Activated CD8-positive, alpha-beta T cell treated with anti-CD3 and anti-CD28 coated beads for 36 hours (primary cell): ENCODE measurements around the gene P3H3. TPM values are rescaled to one million over a fixed set of nuclear protein-coding genes. Genes with fewer than 3 reads are reported as not detected.
"Not testable (repeated sequence)": the region's sequence is repeated elsewhere in the genome, so short reads cannot be mapped to it uniquely, and the experiment has no call there.

Experiments
- ATAC-seq: fragments of 200-7000 bp; cut with Tn5 transposase; one replicate; pipeline ENCODE4 v1.10.0; 2021; ENCODE audit warnings: mild to moderate bottlenecking, moderate library complexity
- CTCF ChIA-PET: fragments of 350-600 bp; sonication (Branson Sonifier 250); formaldehyde crosslinking; loops from one replicate; lab custom pipeline; 2021; ENCODE audit warnings: antibody characterized with exemption; lab: Charles Lee
- POLR2A ChIA-PET: fragments of 350-600 bp; sonication (Branson Sonifier 250); formaldehyde crosslinking; loops from one replicate; lab custom pipeline; 2021; ENCODE audit warnings: antibody characterized with exemption; lab: Charles Lee
- DNase-seq: peaks from one replicate; pipeline ENCODE4 v3.0.0-alpha.2; 2020
- H3K27ac Mint-ChIP-seq: one replicate; pipeline ENCODE4 v1.8.0; 2021; ENCODE audit warnings: mild to moderate bottlenecking, mixed read lengths
- H3K27me3 Mint-ChIP-seq: one replicate; pipeline ENCODE4 v1.8.0; 2021; ENCODE audit warnings: mixed read lengths
- H3K36me3 Mint-ChIP-seq: one replicate; pipeline ENCODE4 v1.8.0; 2021; ENCODE audit warnings: low read depth, mixed read lengths
- H3K4me1 Mint-ChIP-seq: one replicate; pipeline ENCODE4 v1.8.0; 2021; ENCODE audit warnings: low read depth, mixed read lengths
- H3K4me3 Mint-ChIP-seq: one replicate; pipeline ENCODE4 v1.8.0; 2021; ENCODE audit warnings: mild to moderate bottlenecking, moderate library complexity, mixed read lengths
- H3K9me3 Mint-ChIP-seq: one replicate; pipeline ENCODE4 v1.8.0; 2021; ENCODE audit warnings: mixed read lengths
- intact Hi-C: fragments of 100-400 bp; cut with micrococcal nuclease; formaldehyde crosslinking; loops from one replicate; pipeline ENCODE4 v1.10.0; 2022
- total RNA-seq, 2 experiments: library from RNA; stranded (reverse); gene quantifications; one replicate each; pipeline ENCODE4 v1.2.3, GENCODE V29; 2021
- TF ChIP-seq, protein P1 (sequence below): fragments of 200-600 bp; IDR thresholded peaks from one replicate; pipeline ENCODE4 v1.8.0; 2022; ENCODE audit warnings: antibody characterized with exemption, mild to moderate bottlenecking

The P3H3 gene
- total RNA-seq, 2 experiments from 2014 or later, result 2.1 to 2.3 TPM

DNA sequence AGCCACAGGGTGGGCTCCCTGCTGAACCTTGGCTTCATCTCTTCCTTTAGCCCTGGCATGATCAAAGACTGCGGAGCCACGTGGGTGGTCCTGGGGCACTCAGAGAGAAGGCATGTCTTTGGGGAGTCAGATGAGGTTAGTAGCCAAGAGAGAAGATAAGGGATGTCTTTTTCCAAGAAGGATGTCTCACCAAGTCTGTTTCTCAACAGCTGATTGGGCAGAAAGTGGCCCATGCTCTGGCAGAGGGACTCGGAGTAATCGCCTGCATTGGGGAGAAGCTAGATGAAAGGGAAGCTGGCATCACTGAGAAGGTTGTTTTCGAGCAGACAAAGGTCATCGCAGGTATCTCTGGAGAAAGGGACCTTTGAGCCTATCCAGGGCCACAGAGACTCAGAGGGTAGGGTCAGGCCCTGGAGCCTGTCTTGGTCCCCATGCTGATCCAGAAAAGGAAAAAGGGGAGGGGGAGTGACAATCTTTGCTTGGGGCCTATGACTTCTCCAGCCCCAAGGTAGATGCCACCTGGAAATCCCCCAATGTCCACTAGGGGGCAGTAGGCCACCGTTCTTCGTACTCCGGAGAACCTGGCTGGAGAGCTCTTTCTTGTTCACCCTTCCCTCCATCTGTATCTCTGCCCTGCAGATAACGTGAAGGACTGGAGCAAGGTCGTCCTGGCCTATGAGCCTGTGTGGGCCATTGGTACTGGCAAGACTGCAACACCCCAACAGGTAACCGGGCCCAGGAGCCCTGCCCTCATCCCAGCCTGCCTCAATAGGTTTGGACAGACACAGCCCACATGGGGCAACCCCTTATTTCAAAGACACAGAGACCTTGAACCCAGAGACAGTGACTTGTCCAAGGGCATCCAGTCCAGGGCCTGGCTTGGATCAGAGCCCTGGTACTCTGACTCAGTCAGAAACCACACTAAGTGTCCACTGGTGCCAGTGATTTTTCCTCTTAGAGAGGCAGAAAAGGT, 41.1 kb downstream of the P3H3 start:
- POLR2A ChIA-PET, result interaction anchor here (1.1 to 13.0 kb wide), 10 partner anchors 10 to 95 kb away, joined by 3 to 218 read pairs (median 6); partner anchors contain the start of genes C12orf57, CDCA3, RNU7-1 and USP5
- H3K36me3 Mint-ChIP-seq, result peaks cover 71% of the 10 kb centered on the region
- TF ChIP-seq, protein P1, sequence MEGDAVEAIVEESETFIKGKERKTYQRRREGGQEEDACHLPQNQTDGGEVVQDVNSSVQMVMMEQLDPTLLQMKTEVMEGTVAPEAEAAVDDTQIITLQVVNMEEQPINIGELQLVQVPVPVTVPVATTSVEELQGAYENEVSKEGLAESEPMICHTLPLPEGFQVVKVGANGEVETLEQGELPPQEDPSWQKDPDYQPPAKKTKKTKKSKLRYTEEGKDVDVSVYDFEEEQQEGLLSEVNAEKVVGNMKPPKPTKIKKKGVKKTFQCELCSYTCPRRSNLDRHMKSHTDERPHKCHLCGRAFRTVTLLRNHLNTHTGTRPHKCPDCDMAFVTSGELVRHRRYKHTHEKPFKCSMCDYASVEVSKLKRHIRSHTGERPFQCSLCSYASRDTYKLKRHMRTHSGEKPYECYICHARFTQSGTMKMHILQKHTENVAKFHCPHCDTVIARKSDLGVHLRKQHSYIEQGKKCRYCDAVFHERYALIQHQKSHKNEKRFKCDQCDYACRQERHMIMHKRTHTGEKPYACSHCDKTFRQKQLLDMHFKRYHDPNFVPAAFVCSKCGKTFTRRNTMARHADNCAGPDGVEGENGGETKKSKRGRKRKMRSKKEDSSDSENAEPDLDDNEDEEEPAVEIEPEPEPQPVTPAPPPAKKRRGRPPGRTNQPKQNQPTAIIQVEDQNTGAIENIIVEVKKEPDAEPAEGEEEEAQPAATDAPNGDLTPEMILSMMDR, result peak; percentile 78

GRCh38 chr12:6870304-6870703, 42.1 kb downstream of the P3H3 start:
- peak overlapping the region; percentile 91 for H3K4me3 Mint-ChIP-seq

More for the DNA sequence above, 41.1 kb downstream of the P3H3 start:
- Mint-ChIP-seq H3K4me3 (peak overlapping the region; percentile 91), H3K27me3 (no peaks in the 10 kb centered on the region), H3K27ac (peak overlapping the region; percentile 97), H3K9me3 (no peaks in the 10 kb centered on the region), H3K4me1 (peaks cover 59% of the 10 kb centered on the region)
- CTCF ChIA-PET, result interaction anchor here (0.6 to 9.5 kb wide), 34 partner anchors 8 to 243 kb away, joined by 3 to 124 read pairs (median 4); partner anchors contain the start of genes C1RL, CDCA3, COPS7A and ENO2
- ATAC-seq, result no peak
- DNase-seq, result peak; percentile 91
- intact Hi-C loops, result no loop called here

GRCh38 chr12:6871052-6871957, 43.1 kb downstream of the P3H3 start:
- Mint-ChIP-seq H3K4me3 (peak overlapping the region; percentile 91), H3K9me3 (no peaks in the 10 kb centered on the region), H3K27ac (peak overlapping the region; percentile 89), H3K4me1 (peaks cover 53% of the 10 kb centered on the region), H3K36me3 (peaks cover 67% of the 10 kb centered on the region), H3K27me3 (no peaks in the 10 kb centered on the region)
- ATAC-seq, result peak; percentile 21
- ChIA-PET POLR2A (interaction anchor here (0.6 to 13.0 kb wide), 20 partner anchors 11 to 118 kb away, joined by 3 to 218 read pairs (median 5); partner anchors contain the start of genes C12orf57, CDCA3, LRRC23 and MLF2), CTCF (interaction anchor here (0.6 to 9.5 kb wide), 20 partner anchors 10 to 241 kb away, joined by 3 to 124 read pairs (median 7); partner anchors contain the start of genes C12orf57, CDCA3, LPAR5 and MLF2)
- peak; percentile 66 for DNase-seq
- intact Hi-C loops, result no loop called here
- TF ChIP-seq, protein P1, result no peak

More at GRCh38 chr12:6870304-6870703, 42.1 kb downstream of the P3H3 start:
- intact Hi-C loops, H3K9me3 Mint-ChIP-seq, DNase-seq, ATAC-seq, H3K27me3 Mint-ChIP-seq: not testable (repeated sequence)
- ChIA-PET CTCF (interaction anchor here (1.0 to 9.5 kb wide), 15 partner anchors 9 to 239 kb away, joined by 3 to 124 read pairs (median 4); partner anchors contain the start of genes C1RL, CDCA3, ENO2 and MLF2), POLR2A (interaction anchor here (0.5 to 13.0 kb wide), 8 partner anchors 11 to 1215 kb away, joined by 3 to 218 read pairs (median 8); partner anchors contain the start of genes C12orf57, CDCA3, MLF2 and RNU7-1)
- Mint-ChIP-seq H3K36me3 (peaks cover 69% of the 10 kb centered on the region), H3K4me1 (peaks cover 63% of the 10 kb centered on the region), H3K27ac (peak overlapping the region; percentile 89)

- Mint-ChIP-seq H3K4me3 (peak overlapping the region; percentile 91), H3K4me1 (peaks cover 45% of the 10 kb centered on the region)
These were observed 44.2 kb downstream of the P3H3 start for GRCh38 chr12:6872073-6873048.

More at GRCh38 chr12:6872073-6873048, 44.2 kb downstream of the P3H3 start:
- intact Hi-C loops, result no loop called here
- Mint-ChIP-seq H3K27ac (peak overlapping the region; percentile 89), H3K9me3 (no peaks in the 10 kb centered on the region), H3K27me3 (no peaks in the 10 kb centered on the region), H3K36me3 (peaks cover 68% of the 10 kb centered on the region)
- TF ChIP-seq, protein P1, result peak; percentile 87
- POLR2A ChIA-PET, result interaction anchor here (0.5 to 13.0 kb wide), 34 partner anchors 9 to 429 kb away, joined by 3 to 218 read pairs (median 4); partner anchors contain the start of genes C12orf57, C1RL, CDCA3 and COPS7A
- CTCF ChIA-PET, result interaction anchor here (0.7 to 9.5 kb wide), 54 partner anchors 7 to 429 kb away, joined by 3 to 124 read pairs (median 4); partner anchors contain the start of genes ATN1, C12orf57, CDCA3 and COPS7A
- ATAC-seq (peak; percentile 35), DNase-seq (peak; percentile 88)
